Fibroblast of lung (primary cell): Measurements from ENCODE around the gene IRF5. TPM values are rescaled to one million over a fixed set of nuclear protein-coding genes. Genes with fewer than 3 reads are reported as not detected.
A peak's percentile ranks its signal among the peaks of the same experiment; 100 is the strongest.

Experiments used
- DNase-seq, 2 donors: peaks; one replicate each; pipeline versions ENCODE4 v3.0.0 to v3.0.0-alpha.2; 2010; ENCODE audit warnings: low read depth in 2 of 2
- H2AFZ ChIP-seq: 2 replicates; pipeline ENCODE4 v1.5.1; 2012; ENCODE audit warnings: low read length, control low read depth, inconsistent platforms
- H3K27ac ChIP-seq: 2 replicates; pipeline ENCODE4 v1.5.1; 2011; ENCODE audit warnings: low read length, control low read depth; ENCODE audit not compliant: insufficient read depth
- H3K27me3 ChIP-seq: 2 replicates; pipeline ENCODE4 v1.5.1; 2011; ENCODE audit warnings: mild to moderate bottlenecking, low read length; ENCODE audit not compliant: control insufficient read depth, insufficient read depth
- H3K36me3 ChIP-seq: 2 replicates; pipeline ENCODE4 v1.5.1; 2011; ENCODE audit warnings: low read length; ENCODE audit not compliant: control insufficient read depth, insufficient read depth
- H3K4me1 ChIP-seq: 2 replicates; pipeline ENCODE4 v1.5.1; 2011; ENCODE audit warnings: low read length; ENCODE audit not compliant: control insufficient read depth, insufficient read depth; ENCODE audit errors: extremely low read depth
- H3K4me2 ChIP-seq: 2 replicates; pipeline ENCODE4 v1.5.1; 2011; ENCODE audit warnings: low read length, control low read depth; ENCODE audit not compliant: insufficient read depth; ENCODE audit errors: extremely low read depth
- H3K4me3 ChIP-seq, 4 experiments: fragments of 200-600 bp in 1 of 4; sonication (generic) in 1 of 4; replicated peaks in 1 of 4; 2 replicates each; pipeline ENCODE4 v1.5.1; 2011 to 2016; ENCODE audit warnings: low read length in 4 of 4, low read depth in 3 of 4, mild to moderate bottlenecking in 3 of 4, control low read depth in 2 of 4, inconsistent platforms in 1 of 4, mixed read lengths in 1 of 4; ENCODE audit not compliant: insufficient read depth in 1 of 4; ENCODE audit errors: control extremely low read depth in 1 of 4
- H3K79me2 ChIP-seq: 2 replicates; pipeline ENCODE4 v1.5.1; 2012; ENCODE audit warnings: mild to moderate bottlenecking, low read length, inconsistent platforms; ENCODE audit not compliant: control insufficient read depth, insufficient read depth
- H3K9ac ChIP-seq: 2 replicates; pipeline ENCODE4 v1.5.1; 2011; ENCODE audit warnings: mild to moderate bottlenecking, low read length, control low read depth; ENCODE audit not compliant: insufficient read depth
- H3K9me3 ChIP-seq: 2 replicates; pipeline ENCODE4 v1.5.1; 2012; ENCODE audit warnings: low read depth, low read length; ENCODE audit not compliant: control insufficient read depth, insufficient read depth
- H4K20me1 ChIP-seq: 2 replicates; pipeline ENCODE4 v1.5.1; 2011; ENCODE audit warnings: low read length; ENCODE audit not compliant: control insufficient read depth, insufficient read depth; ENCODE audit errors: extremely low read depth
- CTCF ChIP-seq, 2 donors: IDR thresholded peaks in 1 of 2; conservative IDR thresholded peaks in 1 of 2; 1 replicate in 1 of 2; 2 replicates in 1 of 2; pipeline ENCODE4 v1.5.1; 2011 to 2012; ENCODE audit warnings: low read length in 2 of 2, control low read depth in 1 of 2, inconsistent platforms in 1 of 2, low read depth in 1 of 2, mild to moderate bottlenecking in 1 of 2
- EZH2 ChIP-seq: IDR thresholded peaks from 2 replicates; pipeline ENCODE4 v1.5.1; 2012; ENCODE audit warnings: low read length, control low read depth, mild to moderate bottlenecking; ENCODE audit errors: missing control alignments
- polyA plus RNA-seq, 2 donors: library from polyadenylated mRNA; depleted of rRNA in 1 of 2; stranded (reverse) in 1 of 2; unstranded in 1 of 2; fragments of >200 nt; gene quantifications; 2 replicates each; pipeline ENCODE4 v1.2.1, GENCODE V29; 2011 to 2012; ENCODE audit warnings: missing spikeins in 1 of 2
- total RNA-seq: library from RNA; depleted of rRNA; stranded (reverse); fragments of >200 nt; gene quantifications from 2 replicates; pipeline ENCODE4 v1.2.1, GENCODE V29; 2014

IRF5 gene
- total and polyA plus RNA-seq, 2 donors (not counting 1 experiment from before 2014, with no cell fraction given) = 0.33 TPM; not detected in 1

- peak in 1 of 2 donors; percentile 35 for DNase-seq
- H3K27me3 ChIP-seq = no peaks in the 10 kb centered on the region
- no peak overlapping the region for H2AFZ ChIP-seq
- no peaks in the 10 kb centered on the region for H3K9me3 ChIP-seq
- no peak overlapping the region for H3K9ac ChIP-seq
- no peak overlapping the region for H3K27ac ChIP-seq
- no peak overlapping the region for H3K4me2 ChIP-seq
- no peaks in the 10 kb centered on the region for H3K4me1 ChIP-seq
- H3K4me3 ChIP-seq = no peak overlapping the region
- peaks cover 4% of the 10 kb centered on the region for H3K36me3 ChIP-seq
- no peak for TF ChIP-seq CTCF (conservative IDR thresholded peaks at IDR 0.05 in 1 of 2, IDR thresholded peaks at IDR 0.05 in 1 of 2; ENCODE audit: low read depth in 1 of 2, low read length in 2 of 2)
- no peak for TF ChIP-seq EZH2
- no peaks in the 10 kb centered on the region for H4K20me1 ChIP-seq
- H3K79me2 ChIP-seq = no peaks in the 10 kb centered on the region
Measured at GRCh38 chr7:128962899-128963298, 25.2 kb downstream of the IRF5 start.

- peak in 1 of 2 donors; percentile 28 for DNase-seq
Measured at GRCh38 chr7:128963327-128963757, 25.6 kb downstream of the IRF5 start.

GRCh38 chr7:128968624-128969023 lies 30.9 kb downstream of the IRF5 start:
- no peaks in the 10 kb centered on the region for H3K27me3 ChIP-seq
- peaks cover 6% of the 10 kb centered on the region for H3K36me3 ChIP-seq

More at GRCh38 chr7:128963327-128963757, 25.6 kb downstream of the IRF5 start:
- Histone ChIP-seq H3K4me1 (no peaks in the 10 kb centered on the region), H3K36me3 (peaks cover 4% of the 10 kb centered on the region), H3K27ac (no peak overlapping the region), H3K4me3 (no peak overlapping the region), H3K9ac (no peak overlapping the region), H3K27me3 (no peaks in the 10 kb centered on the region), H2AFZ (no peak overlapping the region), H4K20me1 (no peaks in the 10 kb centered on the region), H3K4me2 (no peak overlapping the region), H3K79me2 (no peaks in the 10 kb centered on the region), H3K9me3 (no peaks in the 10 kb centered on the region)
- TF ChIP-seq CTCF (conservative IDR thresholded peaks at IDR 0.05 in 1 of 2, IDR thresholded peaks at IDR 0.05 in 1 of 2; ENCODE audit: low read depth in 1 of 2, low read length in 2 of 2) (no peak), EZH2 (no peak)

More at GRCh38 chr7:128968624-128969023, 30.9 kb downstream of the IRF5 start:
- H3K79me2 ChIP-seq = no peaks in the 10 kb centered on the region
- H4K20me1 ChIP-seq = no peaks in the 10 kb centered on the region
- H2AFZ ChIP-seq = no peak overlapping the region
- H3K4me3 ChIP-seq = no peak overlapping the region
- no peaks in the 10 kb centered on the region for H3K4me1 ChIP-seq
- no peak overlapping the region for H3K27ac ChIP-seq
- no peak overlapping the region for H3K4me2 ChIP-seq
- no peaks in the 10 kb centered on the region for H3K9me3 ChIP-seq
- TF ChIP-seq EZH2 (no peak), CTCF (conservative IDR thresholded peaks at IDR 0.05 in 1 of 2, IDR thresholded peaks at IDR 0.05 in 1 of 2; ENCODE audit: low read depth in 1 of 2, low read length in 2 of 2) (no peak)
- H3K9ac ChIP-seq = no peak overlapping the region
- DNase-seq = no peak
